GM12801 (cell line): ENCODE results near the gene AP5Z1.

Experiments used
- TF ChIP-seq, protein P1 (sequence below): IDR thresholded peaks from one replicate; pipeline ENCODE4 v1.5.1; 2011; ENCODE audit warnings: control low read depth; ENCODE audit not compliant: insufficient read length; ENCODE audit errors: extremely low read depth

Gene AP5Z1

DNA sequence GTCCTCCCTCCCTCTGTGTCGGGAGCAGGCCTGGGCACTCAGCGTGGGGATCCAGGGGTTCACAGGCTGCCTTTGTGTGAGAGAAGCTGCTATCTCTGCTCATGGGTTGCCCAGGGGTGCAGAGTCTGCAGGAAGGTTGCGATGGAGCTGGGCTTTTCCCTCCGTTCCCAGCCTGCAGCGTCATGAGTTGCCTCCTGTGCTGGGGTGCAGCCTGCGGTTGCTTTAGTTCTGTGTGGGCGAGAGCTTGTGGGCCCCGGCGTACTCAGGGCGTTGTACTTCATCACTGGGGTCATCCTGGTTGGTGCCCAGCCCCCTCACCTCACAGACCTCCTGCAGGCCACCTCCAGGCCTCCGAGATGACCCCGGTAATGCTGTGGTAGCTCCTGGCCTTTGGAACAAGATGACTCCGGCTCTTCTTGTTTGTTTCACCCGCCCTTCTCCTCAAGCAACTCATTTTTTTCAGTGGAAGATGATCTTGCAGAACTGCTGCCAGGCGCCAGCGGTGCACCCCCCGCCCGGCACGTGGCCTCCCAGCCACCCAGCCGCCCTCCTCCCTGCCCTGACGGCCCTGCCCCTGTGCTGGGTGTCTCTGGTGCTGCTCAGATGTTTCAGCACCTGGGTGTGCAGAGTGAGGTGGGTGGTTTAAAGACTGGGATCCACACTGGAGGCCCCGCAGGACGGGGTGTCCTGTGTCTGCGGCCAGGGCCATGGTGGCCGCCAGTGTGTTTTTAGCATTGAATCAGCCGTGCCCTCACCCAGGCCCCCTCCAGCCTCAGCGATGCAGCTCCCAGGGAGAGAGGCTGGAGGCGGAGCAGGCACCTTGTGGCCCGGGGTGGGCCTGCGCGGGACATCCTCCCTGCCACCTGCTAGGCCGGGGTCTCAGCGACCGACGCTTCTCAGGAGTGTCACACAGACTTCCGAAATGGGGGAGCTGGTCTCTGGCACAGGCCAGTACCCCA, 7.2 kb downstream of the AP5Z1 start:
- TF ChIP-seq, protein P1, sequence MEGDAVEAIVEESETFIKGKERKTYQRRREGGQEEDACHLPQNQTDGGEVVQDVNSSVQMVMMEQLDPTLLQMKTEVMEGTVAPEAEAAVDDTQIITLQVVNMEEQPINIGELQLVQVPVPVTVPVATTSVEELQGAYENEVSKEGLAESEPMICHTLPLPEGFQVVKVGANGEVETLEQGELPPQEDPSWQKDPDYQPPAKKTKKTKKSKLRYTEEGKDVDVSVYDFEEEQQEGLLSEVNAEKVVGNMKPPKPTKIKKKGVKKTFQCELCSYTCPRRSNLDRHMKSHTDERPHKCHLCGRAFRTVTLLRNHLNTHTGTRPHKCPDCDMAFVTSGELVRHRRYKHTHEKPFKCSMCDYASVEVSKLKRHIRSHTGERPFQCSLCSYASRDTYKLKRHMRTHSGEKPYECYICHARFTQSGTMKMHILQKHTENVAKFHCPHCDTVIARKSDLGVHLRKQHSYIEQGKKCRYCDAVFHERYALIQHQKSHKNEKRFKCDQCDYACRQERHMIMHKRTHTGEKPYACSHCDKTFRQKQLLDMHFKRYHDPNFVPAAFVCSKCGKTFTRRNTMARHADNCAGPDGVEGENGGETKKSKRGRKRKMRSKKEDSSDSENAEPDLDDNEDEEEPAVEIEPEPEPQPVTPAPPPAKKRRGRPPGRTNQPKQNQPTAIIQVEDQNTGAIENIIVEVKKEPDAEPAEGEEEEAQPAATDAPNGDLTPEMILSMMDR: no peak

DNA sequence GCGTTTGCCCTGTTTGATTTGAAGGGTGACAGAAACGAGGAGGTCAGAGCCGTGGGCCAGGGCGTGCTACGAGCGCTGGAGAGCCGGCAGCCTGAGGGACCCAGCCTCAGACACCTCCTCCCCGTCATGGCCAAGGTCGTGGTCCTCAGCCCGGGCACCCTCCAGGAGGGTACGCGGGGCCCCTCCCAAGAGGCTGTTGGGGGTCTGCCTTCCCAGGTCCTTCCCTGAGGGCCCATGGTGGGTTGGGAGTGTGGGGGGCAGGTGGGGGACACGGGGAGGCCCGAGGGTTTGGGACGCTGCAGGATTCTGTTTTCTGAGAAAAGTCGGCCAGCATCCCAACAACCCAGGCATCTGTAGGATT, 7.8 kb downstream of the AP5Z1 start:
- TF ChIP-seq, protein P1: no peak

DNA sequence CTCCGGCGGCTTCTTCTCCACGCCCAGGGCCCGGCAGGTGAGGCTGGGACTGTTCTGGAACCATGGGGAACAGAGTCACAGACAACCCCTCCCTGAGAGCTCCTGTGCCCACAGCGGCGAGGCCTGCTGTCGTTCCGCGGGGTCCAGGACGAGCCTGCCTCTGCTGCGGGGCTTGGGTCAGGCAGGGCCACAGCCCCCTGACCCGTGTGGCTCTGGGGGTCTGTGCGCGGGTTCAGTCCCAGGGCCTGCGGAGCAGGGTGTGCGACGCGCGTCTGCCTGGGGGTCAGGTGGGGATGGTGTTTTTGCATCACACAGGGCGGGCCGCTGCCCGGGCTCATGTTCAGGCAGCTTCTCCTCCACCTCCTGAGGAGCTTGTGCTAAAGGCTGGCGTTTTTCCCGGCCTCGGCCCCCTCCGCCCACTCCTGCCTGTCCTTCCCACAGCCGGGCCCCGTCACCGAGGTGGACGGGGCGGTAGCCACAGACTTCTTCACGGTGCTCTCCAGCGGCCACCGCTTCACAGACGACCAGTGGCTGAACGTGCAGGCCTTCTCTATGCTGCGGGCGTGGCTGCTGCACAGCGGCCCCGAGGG, 8.4 kb downstream of the AP5Z1 start:
- TF ChIP-seq, protein P1: no peak

DNA sequence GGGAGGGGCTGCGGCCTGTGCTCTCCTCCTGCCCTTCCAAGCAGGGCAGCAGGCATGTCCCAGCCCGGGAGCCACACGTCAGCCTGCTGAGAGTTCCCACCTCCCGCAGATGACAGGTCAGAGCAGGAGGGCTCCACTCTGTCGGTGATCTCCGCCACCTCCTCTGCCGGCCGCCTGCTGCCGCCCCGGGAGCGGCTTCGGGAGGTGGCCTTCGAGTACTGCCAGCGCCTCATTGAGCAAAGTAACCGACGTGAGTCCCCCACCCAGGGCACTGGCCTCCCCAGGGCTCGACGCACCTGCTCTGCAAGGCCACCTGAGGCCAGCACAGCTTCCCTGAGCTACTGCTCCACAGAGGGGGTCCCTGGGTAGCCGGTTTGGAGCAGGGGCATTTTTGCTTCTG, 9.4 kb downstream of the AP5Z1 start:
- TF ChIP-seq, protein P1: no peak

DNA sequence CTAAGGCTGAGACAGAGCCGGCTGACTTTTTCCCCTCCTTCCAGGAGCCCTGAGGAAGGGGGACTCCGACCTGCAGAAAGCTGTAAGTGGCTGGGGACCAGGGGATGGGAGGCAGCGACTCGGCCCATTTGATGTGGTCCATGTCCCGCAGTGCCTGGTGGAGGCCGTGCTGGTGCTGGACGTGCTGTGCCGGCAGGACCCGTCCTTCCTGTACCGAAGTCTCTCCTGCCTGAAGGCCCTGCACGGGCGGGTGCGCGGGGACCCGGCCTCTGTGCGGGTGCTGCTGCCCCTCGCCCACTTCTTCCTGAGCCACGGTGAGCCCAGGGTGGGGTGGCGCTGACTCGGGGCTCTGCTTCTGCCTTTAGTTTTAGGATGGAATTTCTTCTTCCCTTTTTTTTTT, 9.9 kb downstream of the AP5Z1 start:
- TF ChIP-seq, protein P1: no peak

DNA sequence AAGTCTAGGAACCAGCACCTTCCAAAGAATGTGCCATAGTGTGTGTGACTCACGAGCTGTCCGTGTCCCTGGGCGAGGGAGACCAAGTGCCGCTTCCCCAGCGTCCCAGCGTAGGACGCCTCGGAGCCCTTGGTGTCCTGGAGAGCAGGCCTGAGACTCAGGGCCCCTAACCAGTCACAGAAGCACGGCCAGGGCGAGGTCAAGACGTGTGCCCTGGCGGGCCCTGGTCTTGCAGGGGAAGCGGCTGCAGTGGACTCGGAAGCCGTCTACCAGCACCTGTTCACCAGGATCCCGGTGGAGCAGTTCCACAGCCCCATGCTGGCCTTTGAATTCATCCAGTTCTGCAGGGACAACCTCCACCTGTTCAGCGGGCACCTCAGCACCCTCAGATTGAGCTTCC, 10.6 kb downstream of the AP5Z1 start:
- TF ChIP-seq, protein P1: no peak

DNA sequence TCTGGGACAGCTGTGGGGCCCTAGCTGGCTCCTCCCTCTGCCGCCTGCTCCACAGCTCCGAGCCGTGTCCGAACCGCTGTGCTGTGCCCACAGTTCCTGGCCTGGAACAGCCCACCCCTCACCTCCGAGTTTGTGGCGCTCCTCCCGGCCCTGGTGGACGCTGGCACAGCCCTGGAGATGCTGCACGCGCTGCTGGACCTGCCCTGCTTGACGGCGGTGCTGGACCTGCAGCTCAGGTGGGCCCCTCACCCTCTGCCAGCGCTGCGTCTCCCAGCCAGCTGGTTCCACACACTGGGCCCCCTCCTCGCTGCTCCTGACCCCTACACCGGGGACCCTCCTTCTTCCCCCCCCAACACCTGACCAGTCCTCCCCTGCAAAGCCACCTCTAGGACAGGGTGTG, 12.1 kb downstream of the AP5Z1 start:
- TF ChIP-seq, protein P1: no peak
